ENCODE results near the gene SPACA6.
"Not testable (repeated sequence)": the region's sequence is repeated elsewhere in the genome, so short reads cannot be mapped to it uniquely, and the experiment has no call there.

Gene SPACA6

GRCh38 chr19:51693260-51693659 is at the start of gene SPACA6:
TSS of gene SPACA6 (plus strand) at chr19:51693330. CDS start at chr19:51693527, 197 bp downstream.
- no peak for DNase-seq

GRCh38 chr19:51644636-51645271 is 48.4 kb upstream of the SPACA6 start:
- DNase-seq = no peak

- DNase-seq = not testable (repeated sequence)
These were observed 46.4 kb upstream of the SPACA6 start, which contains the start of gene SIGLEC14 for GRCh38 chr19:51646730-51647129. TSS of gene SIGLEC14 (minus strand) at chr19:51646825. CDS start at chr19:51646759, 66 bp downstream.

DNA sequence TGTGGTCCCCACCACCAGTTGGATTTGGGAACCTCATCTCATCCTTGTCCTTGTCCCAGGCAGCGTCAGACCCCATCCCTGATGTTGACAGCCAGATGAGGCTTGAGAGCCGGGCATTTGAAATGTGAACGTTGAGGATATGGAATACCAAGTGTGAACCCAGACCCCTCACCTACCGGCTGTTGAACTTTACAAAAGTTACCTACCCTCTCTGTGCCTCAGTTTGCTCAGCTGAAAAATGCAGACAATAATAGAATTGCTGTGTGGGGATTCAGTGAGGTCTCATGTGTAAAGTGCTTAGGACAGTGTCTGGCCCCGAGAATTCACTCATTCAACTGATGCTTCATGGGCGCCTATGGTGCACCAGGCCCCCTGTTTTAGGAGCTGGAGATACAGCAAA is 45.8 kb upstream of the SPACA6 start:
- no peak for DNase-seq

DNA sequence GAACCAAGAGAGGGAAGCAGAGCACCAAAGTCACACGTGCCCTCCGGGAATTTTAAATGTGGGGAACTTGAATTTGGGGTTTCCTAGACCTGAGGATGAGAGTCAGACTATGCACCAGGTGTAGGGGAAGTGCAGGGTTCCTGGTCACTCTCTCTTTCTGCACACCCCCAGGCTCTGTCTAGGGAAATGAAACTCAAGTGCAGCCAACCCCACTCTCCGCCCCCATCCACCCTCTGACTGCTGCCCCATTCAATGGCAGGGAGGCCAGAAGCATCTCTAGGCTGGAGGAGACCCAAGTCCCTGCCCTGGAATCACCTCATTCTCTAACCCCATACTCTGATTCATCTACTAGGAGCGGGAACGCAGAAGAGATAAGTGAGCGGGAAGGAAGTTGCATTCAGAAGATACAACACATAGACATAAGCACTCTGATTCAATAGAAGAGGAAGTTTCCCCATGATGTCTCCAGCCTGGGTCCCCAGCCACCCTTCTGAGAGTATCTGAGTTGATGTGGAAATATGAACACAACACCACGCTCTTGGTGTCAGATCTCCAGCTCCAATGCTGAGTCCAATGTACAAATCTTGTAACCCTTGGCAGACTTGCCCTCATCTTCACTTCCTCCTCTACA is 41.8 kb upstream of the SPACA6 start:
- no peak for DNase-seq

GRCh38 chr19:51652266-51652665 is 40.9 kb upstream of the SPACA6 start:
- DNase-seq = no peak

- DNase-seq = no peak
These were observed 40.0 kb upstream of the SPACA6 start for GRCh38 chr19:51653162-51653561.

- no peak for DNase-seq
These were observed 38.3 kb upstream of the SPACA6 start for GRCh38 chr19:51654783-51655182.

- DNase-seq = peak; percentile 82
These were observed 32.0 kb upstream of the SPACA6 start for GRCh38 chr19:51660975-51661600.

DNA sequence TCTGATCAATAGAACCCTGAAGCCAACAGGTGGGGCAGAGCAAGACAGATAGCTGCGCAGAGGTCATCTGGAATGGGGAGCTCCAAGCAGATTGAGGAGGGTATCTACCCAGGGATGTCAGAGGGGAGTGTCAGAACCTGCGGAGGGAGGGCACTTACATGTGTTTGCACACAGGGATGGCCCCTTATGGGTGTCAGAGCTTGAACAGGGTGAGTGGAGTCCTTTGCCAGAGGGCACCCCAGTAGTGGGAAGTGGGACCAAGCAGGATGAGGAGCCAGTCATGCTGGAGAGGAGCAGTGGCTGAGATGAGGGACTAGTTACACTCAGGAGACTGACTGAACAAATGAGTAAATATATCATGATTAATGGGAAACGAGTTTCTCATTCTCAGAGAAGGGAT is 29.5 kb upstream of the SPACA6 start:
- no peak for DNase-seq

GRCh38 chr19:51664131-51664530 is 29.0 kb upstream of the SPACA6 start:
- DNase-seq = no peak

- DNase-seq = no peak
These were observed 28.1 kb upstream of the SPACA6 start for GRCh38 chr19:51664997-51665396.

DNA sequence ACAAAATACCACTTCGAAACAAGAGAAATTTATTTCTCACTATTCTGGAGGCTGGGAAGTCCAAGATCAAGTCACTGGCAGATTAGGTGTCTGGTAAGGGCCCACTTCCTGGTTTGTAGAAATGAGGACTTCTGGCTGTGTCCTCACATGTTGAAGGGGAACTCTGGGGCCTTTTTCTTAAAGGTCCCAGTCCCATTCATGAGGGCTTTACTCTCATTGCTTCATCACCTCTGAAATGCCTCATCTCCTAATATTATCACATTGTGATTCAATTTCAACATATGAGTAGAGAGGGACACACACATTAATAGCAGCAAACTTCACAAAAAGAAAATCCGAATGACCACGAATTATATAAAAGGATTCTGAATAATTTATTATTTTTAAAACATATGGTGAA is 24.9 kb upstream of the SPACA6 start:
- DNase-seq = no peak

DNA sequence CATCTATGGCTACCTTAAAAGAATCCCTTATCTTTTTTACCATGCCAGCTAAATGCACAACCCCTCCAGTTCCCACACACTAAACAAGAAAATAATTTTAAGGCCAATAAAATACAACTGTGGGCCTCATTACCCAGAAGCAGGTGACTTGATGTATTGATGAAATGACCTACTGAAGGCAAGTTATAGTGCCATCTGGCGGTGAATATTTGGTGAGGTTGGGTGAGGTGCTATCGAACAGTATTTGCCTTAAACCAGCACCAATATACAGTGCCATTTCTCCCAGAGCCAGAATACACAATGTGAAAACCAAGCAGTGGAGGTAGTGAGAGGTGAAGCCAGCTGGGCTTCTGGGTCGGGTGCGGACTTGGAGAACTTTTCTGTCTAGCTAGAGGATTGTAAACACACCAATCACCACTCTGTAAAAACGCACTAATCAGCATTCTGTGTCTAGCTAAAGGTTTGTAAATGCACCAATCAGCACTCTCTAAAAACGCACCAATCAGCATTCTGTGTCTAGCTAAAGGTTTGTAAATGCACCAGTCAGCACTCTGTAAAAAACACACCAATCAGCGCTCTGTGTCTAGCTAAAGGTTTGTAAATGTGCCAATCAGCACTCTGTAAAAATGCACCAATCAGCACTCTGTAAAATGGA is 17.1 kb upstream of the SPACA6 start:
- DNase-seq = not testable (repeated sequence)

DNA sequence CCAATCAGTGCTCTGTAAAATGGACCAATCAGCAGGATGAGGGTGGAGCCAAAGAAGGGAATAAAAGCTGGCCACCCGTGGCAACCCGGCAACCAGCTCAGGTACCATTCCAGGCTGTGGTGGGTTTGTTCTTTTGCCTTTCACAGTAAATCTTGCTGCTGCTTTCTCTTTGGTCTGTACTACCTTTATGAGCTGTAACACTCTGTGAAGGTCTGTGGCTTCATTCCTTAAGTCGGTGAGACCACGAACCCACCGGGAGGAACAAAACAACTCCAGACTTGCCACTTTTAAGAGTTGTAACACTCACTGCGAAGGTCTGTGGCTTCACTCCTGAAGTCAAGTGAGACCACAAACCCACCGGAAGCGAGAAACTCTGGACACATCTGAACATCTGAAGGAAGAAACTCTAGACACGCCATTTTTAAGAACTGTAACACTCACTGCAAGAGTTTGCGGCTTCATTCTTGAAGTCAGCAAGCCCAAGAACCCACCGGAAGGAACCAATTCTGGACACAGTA is 16.5 kb upstream of the SPACA6 start:
- no peak for DNase-seq

DNA sequence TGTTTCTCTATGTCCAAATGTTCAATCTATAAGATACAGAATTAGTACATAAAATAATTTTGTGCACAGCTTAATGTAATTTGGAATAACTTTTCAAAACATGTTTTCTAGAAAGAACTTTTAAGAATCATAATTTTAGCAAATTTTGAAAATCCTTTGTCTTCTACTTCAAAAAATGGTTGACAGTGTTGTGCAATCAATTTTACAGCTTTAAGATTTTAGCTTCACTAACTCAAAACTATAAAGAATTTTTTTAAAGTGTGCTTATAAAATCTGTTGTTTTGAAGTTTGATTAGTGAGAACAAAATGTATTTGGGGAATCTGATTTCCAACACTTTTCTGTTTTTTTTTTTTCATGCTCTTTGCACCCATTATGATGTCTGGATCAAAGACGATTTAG is 12.7 kb upstream of the SPACA6 start:
- no peak for DNase-seq

DNA sequence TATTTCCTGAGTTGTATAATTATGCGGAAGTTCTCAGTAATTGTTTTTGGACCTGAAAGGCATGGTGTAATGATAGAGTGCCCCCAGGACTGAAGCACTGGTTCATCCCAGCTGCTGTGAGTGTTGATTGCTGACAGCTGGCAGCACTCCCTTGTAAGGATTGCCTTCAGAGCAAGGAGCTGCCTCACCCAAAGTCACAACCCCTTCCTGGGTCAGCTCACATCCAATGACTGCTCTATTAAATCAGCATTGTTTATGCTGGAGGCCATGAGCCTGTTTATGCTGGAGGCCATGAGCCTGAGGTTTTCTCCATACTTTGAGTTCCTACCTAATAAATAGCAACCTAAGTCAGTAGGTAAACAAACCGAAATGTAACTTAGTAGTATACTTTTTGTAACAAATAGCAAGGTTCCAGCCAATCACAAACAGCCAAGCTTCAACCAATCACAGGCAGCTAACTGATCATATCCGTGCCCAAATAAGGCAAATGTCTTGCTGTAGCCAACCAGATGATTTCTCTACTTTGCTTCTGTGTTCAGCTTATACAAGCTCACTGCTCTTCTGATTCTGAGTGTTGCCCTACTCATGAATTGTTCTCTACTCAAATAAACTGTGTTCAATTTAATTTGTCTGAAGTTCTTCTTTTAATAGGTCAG is 11.7 kb upstream of the SPACA6 start:
- no peak for DNase-seq

DNA sequence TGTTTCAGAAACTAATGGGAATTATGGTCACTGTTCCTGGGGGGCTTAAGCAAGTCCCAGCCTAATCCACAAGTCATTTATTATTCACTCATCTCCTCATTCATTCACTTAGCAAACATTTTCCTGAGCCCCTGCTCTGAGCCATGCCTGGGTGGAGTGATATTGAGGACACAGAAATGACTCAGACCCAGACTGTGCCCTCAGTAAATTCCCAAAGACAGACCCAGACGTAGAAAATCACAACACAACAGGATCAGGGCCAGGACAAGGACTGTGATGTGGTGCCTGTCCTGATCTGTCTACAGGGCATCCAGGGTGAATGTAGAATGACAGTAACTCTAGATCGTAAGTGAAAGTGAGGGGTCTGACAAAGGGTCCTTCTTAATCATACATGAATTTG is 7.0 kb upstream of the SPACA6 start:
- DNase-seq = no peak

GRCh38 chr19:51687791-51688670 is 5.1 kb upstream of the SPACA6 start:
- DNase-seq = peak; percentile 92

DNA sequence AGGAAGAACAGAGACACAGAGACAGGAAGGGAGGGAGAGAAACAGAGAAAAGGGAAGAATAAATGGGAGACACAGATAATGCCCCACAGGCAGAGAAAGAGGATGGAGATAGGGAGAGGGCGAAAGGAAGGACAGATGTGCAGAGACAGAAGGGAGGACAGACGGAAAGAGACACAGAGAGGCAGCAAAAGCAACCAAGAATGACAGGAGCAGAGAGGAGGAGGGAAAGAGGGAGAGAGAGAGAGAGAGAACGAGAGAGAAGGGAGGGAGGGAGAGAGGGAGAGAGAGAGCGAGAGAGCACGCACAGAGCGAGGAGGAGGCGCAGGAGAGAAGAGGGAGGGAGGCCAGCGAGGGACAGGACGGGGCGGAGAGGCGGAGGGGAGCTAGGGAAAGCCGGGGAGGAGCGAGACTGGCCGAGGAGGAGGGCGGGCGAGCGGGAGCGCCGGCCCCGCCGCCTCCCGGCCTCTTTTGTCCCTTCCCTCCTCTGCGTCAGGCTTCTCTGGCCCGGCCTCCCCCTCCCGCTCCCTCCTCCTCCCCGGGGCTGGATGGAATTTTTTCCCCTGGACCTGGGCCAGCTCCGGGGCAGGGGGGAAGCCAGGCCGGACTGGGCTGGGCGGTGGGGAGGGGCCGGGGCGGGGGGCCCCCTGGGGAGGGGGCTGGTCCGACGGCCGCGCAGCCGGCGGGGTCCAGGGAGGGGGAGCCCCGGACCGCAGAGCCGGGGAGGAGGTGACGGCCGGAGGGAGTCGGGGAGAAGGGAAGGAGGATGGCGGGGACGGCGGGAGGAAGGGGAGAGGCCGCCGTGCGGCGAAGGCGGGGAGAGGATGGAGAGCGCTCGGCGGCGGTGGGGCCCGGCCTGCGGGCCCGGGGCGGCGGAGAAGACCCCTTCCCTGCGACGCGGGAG is 4.2 kb upstream of the SPACA6 start:
- peak; percentile 97 for DNase-seq
